HepG2 (cell line): ENCODE results near the gene ZSCAN31. TPM values are rescaled to one million over a fixed set of nuclear protein-coding genes. Genes with fewer than 3 reads are reported as not detected.

Experiments
- ATAC-seq: fragments of 200-7000 bp; cut with Tn5 transposase; 3 replicates; pipeline ENCODE4 v1.9.1; 2020; ENCODE audit warnings: mild to moderate bottlenecking, moderate library complexity
- BruUV-seq: library from RNA; stranded (reverse); fragments of 400-500 nt; replicated peaks from 2 replicates; lab custom pipeline; 2021; lab: Mats Ljungman, UMichigan
- CTCF ChIA-PET: fragments of 300-600 bp; formaldehyde crosslinking; extraction: SDS; loops from one replicate; lab custom pipeline; 2021; ENCODE audit warnings: low total read pairs, inconsistent platforms, low intra/inter-chr PET ratio; lab: Yijun Ruan, JAX
- POLR2A ChIA-PET: fragments of 350-600 bp; sonication (Branson Sonifier 250); formaldehyde crosslinking; loops from one replicate; lab custom pipeline; 2020; ENCODE audit warnings: antibody characterized with exemption, inconsistent platforms; lab: Yijun Ruan, JAX
- DNase-seq: peaks from one replicate; pipeline ENCODE4 v3.0.0-alpha.2; 2015; ENCODE audit warnings: low spot score
- FAIRE-seq: peaks from 3 replicates; lab custom pipeline; 2011; peaks lifted over from hg19 to GRCh38; lab: Jason Lieb, UNC
- H2AFZ ChIP-seq: one replicate; pipeline ENCODE4 v1.6.1; 2011; ENCODE audit warnings: low read length, inconsistent platforms
- H3K27ac ChIP-seq: fragments of 300-600 bp; 3 replicates; pipeline ENCODE4 v1.8.0; 2011; ENCODE audit warnings: mixed run types, mild to moderate bottlenecking, mixed read lengths, low read length, inconsistent platforms; ENCODE audit not compliant: insufficient read depth; ENCODE audit errors: extremely low read length
- H3K27me3 ChIP-seq, 2 experiments: fragments of 200-600 bp in 1 of 2; 2 replicates in 1 of 2; 3 replicates in 1 of 2; pipeline versions ENCODE4 v1.6.0 to v1.8.0; 2011; ENCODE audit warnings: low read length in 2 of 2, mild to moderate bottlenecking in 2 of 2, moderate library complexity in 2 of 2, inconsistent platforms in 1 of 2; ENCODE audit not compliant: insufficient read depth in 2 of 2, control insufficient read depth in 1 of 2
- H3K36me3 ChIP-seq, 2 experiments: fragments of 200-600 bp in 1 of 2; replicated peaks in 1 of 2; 2 replicates in 1 of 2; 3 replicates in 1 of 2; pipeline versions ENCODE4 v1.5.1 to v1.8.0; 2011; ENCODE audit warnings: low read length in 2 of 2, inconsistent platforms in 1 of 2; ENCODE audit not compliant: insufficient read depth in 2 of 2, control insufficient read depth in 1 of 2
- H3K4me1 ChIP-seq: 2 replicates; pipeline ENCODE4 v1.5.1; 2012; ENCODE audit warnings: low read length, inconsistent platforms; ENCODE audit not compliant: insufficient read depth
- H3K4me2 ChIP-seq: 2 replicates; pipeline ENCODE4 v1.6.0; 2011; ENCODE audit warnings: low read depth, low read length, inconsistent platforms
- H3K4me3 ChIP-seq, 3 experiments: fragments of 200-600 bp in 1 of 3; sonication (generic), shearing (Covaris generic) in 1 of 3; replicated peaks in 1 of 3; 2 replicates each; pipeline ENCODE4 v1.5.1; 2011 to 2016; ENCODE audit warnings: low read length in 3 of 3, inconsistent platforms in 2 of 3, low read depth in 2 of 3, mild to moderate bottlenecking in 2 of 3, control low read depth in 1 of 3, mixed read lengths in 1 of 3; ENCODE audit not compliant: insufficient read depth in 1 of 3
- H3K79me2 ChIP-seq: one replicate; pipeline ENCODE4 v1.6.1; 2011; ENCODE audit warnings: low read length, inconsistent platforms; ENCODE audit not compliant: insufficient read depth
- H3K9ac ChIP-seq: 2 replicates; pipeline ENCODE4 v1.6.0; 2011; ENCODE audit warnings: mild to moderate bottlenecking, low read depth, low read length, inconsistent platforms; ENCODE audit not compliant: insufficient read depth
- H3K9me3 ChIP-seq: 2 replicates; pipeline ENCODE4 v1.5.1; 2012; ENCODE audit warnings: mild to moderate bottlenecking, low read length
- H4K20me1 ChIP-seq: 2 replicates; pipeline ENCODE4 v1.6.0; 2011; ENCODE audit warnings: inconsistent platforms, mild to moderate bottlenecking, low read length, moderate library complexity; ENCODE audit not compliant: insufficient read depth
- DNMT3B ChIP-seq: conservative IDR thresholded peaks from 2 replicates; pipeline ENCODE4 v1.6.1; 2016; ENCODE audit warnings: missing biosample characterization, control low read depth
- KLF15 ChIP-seq: sonication (generic); formaldehyde crosslinking; IDR thresholded peaks from 2 replicates; pipeline ENCODE4 v1.8.1; 2023; ENCODE audit warnings: borderline replicate concordance, mild to moderate bottlenecking, inconsistent platforms, missing genetic modification reagents, mixed read lengths
- NONO ChIP-seq, 2 experiments: fragments of 450-650 bp in 1 of 2; sonication (generic) in 1 of 2; formaldehyde crosslinking in 1 of 2; IDR thresholded peaks in 1 of 2; conservative IDR thresholded peaks in 1 of 2; 2 replicates each; pipeline versions ENCODE4 v1.6.1 to v1.8.0; 2017 to 2022; ENCODE audit warnings: mild to moderate bottlenecking in 1 of 2, missing genetic modification reagents in 1 of 2, moderate library complexity in 1 of 2
- PHF5A ChIP-seq: IDR thresholded peaks from one replicate; pipeline ENCODE4 v1.6.1; 2018; ENCODE audit warnings: low read depth, missing genetic modification reagents; ENCODE audit not compliant: unreplicated experiment
- PPARG ChIP-seq: conservative IDR thresholded peaks from 2 replicates; pipeline ENCODE4 v1.6.1; 2016; ENCODE audit warnings: missing biosample characterization, missing genetic modification reagents
- ZNF33B ChIP-seq: sonication (generic); formaldehyde crosslinking; IDR thresholded peaks from 2 replicates; pipeline ENCODE4 v1.5.1; 2020; ENCODE audit warnings: mild to moderate bottlenecking, missing genetic modification reagents
- ZNF619 ChIP-seq: sonication (generic); formaldehyde crosslinking; IDR thresholded peaks from 2 replicates; pipeline ENCODE4 v1.4.0; 2020; ENCODE audit warnings: mild to moderate bottlenecking, missing genetic modification reagents
- ZNF660 ChIP-seq: sonication (generic); formaldehyde crosslinking; IDR thresholded peaks from 2 replicates; pipeline ENCODE4 v1.5.1; 2020; ENCODE audit warnings: mild to moderate bottlenecking, low read depth, missing genetic modification reagents, borderline replicate concordance
- ZNF766 ChIP-seq: sonication (generic); formaldehyde crosslinking; IDR thresholded peaks from 2 replicates; pipeline ENCODE4 v1.5.0; 2020; ENCODE audit warnings: missing genetic modification reagents, borderline replicate concordance
- WGBS: methylation state at CpG from one replicate; pipeline ENCODE4 v1.1.6; 2017; ENCODE audit warnings: low lambda C conversion rate; 5-methylcytosine and 5-hydroxymethylcytosine counted together
- in situ Hi-C: cut with HindIII; loops from 2 replicates; pipeline ENCODE4 v1.10.0; 2017; ENCODE audit warnings: low pct_unique_long_range_greater_than_20kb; ENCODE audit not compliant: extremely low pct_ligation_motif_present
- intact Hi-C: fragments of 100-400 bp; cut with micrococcal nuclease; formaldehyde crosslinking; loops from one replicate; pipeline ENCODE4 v1.10.0; 2022; ENCODE audit not compliant: unreplicated experiment
- polyA plus RNA-seq, 8 experiments: library from polyadenylated mRNA; depleted of rRNA in 3 of 8; stranded (reverse) in 7 of 8; unstranded in 1 of 8; fragments of >200 nt; fragmentation: Illumina TruSeq in 4 of 8; extraction: Trizol in 4 of 8; gene quantifications; 2 replicates each; pipeline versions ENCODE4 v1.2.1 to v1.2.3, GENCODE V29; 2011 to 2016; ENCODE audit warnings: low read depth in 4 of 8, missing spikeins in 1 of 8, mixed read lengths in 1 of 8; ENCODE audit not compliant: insufficient read depth in 1 of 8
- total RNA-seq, 5 experiments: library from RNA; depleted of rRNA; stranded (reverse); fragments of >200 nt; fragmentation: Illumina TruSeq; extraction: Trizol; gene quantifications; 2 replicates each; pipeline ENCODE4 v1.2.3, GENCODE V29; 2016; ENCODE audit warnings: low read depth in 1 of 5
- TF ChIP-seq, protein P1 (sequence below): sonication (generic); formaldehyde crosslinking; IDR thresholded peaks from 2 replicates; pipeline ENCODE4 v1.8.1; 2023; ENCODE audit warnings: mild to moderate bottlenecking, missing genetic modification reagents
- TF ChIP-seq, protein P2 (sequence below): sonication (generic); formaldehyde crosslinking; IDR thresholded peaks from 2 replicates; pipeline ENCODE4 v1.8.1; 2023; ENCODE audit warnings: mild to moderate bottlenecking, missing genetic modification reagents, borderline replicate concordance
- TF ChIP-seq, protein P3 (sequence below): sonication (generic); formaldehyde crosslinking; IDR thresholded peaks from 2 replicates; pipeline ENCODE4 v1.5.1; 2020; ENCODE audit warnings: missing genetic modification reagents, mild to moderate bottlenecking, borderline replicate concordance
- TF ChIP-seq, protein P4 (sequence below): sonication (generic); formaldehyde crosslinking; IDR thresholded peaks from 2 replicates; pipeline ENCODE4 v1.5.1; 2020; ENCODE audit warnings: missing genetic modification reagents, mild to moderate bottlenecking, borderline replicate concordance

Gene ZSCAN31
- total and polyA plus RNA-seq, 2 of the 13 experiments (the other 11 are each of a cell fraction or from before 2014, with no cell fraction given) = 5.3 to 6.2 TPM

DNA sequence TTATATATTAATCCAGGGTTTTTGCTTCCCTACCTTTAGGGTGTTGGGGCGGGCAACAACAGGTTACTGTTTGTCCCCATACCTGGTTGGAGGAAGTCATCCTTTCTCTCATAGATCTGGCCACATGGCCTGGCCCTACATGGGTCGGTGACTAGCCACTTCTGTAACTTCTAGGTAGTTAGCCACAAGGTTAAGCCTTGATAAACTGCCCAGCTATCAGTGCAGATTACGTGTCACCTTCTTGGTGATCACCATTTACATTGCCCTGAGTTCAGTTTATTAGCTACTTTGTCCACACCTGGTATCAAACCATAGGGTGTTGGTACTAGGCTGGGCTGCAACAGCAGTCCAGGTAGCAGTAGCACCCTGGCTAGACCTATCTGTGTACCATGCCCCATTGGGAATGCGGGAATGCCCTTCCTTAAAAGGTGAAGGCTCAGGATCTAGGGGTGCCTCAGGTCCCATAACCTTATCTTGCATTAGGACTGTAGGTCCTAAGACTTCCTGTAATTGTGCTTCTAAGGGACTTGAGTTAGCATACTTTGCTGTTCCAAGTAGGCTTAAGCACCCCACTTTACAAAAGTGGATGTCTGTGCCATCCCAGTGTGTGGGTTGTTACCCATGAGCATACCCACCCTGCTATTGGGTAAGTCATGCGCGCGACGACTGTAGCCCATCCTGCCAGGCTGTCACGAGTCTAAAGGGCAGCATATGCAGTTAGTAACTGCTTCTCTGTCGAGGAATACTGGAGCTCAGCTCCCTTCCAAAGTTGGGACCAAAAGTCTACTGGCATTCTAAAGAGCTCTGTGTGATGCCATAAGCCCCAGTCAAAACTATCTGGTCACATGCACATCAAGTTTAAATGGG, 19.0 kb upstream of the ZSCAN31 start:
- no peak overlapping the region for H2AFZ ChIP-seq
- ATAC-seq (peak; percentile 7), FAIRE-seq (no peak), DNase-seq (no peak)
- no peaks in the 10 kb centered on the region for H3K36me3 ChIP-seq
- in situ Hi-C loops = loop anchor here (5.0 kb wide), 1 partner anchor 223 kb away; no protein-coding TSS in a partner anchor
- no peaks in the 10 kb centered on the region for H3K9me3 ChIP-seq
- intact Hi-C loops = no loop called here
- WGBS = 92% methylated on average over 7 of the region's 10 CpGs
- BruUV-seq = no TSS peak
- peak overlapping the region in 2 of 3 experiments; percentile 77 to 82; a peak in 3 of 6 replicates for H3K4me3 ChIP-seq
- ChIA-PET POLR2A (interaction anchor here (1.0 to 3.8 kb wide), 15 partner anchors 19 to 232 kb away, joined by 3 to 35 read pairs (median 9); partner anchors contain the start of genes PGBD1, ZKSCAN4, ZKSCAN8 and ZSCAN16), CTCF (interaction anchor here (0.9 to 1.6 kb wide), 2 partner anchors 221 to 250 kb away, joined by 5 to 13 read pairs; no protein-coding TSS in a partner anchor)
- no peaks in the 10 kb centered on the region for H4K20me1 ChIP-seq
- H3K27me3 ChIP-seq = no peaks in the 10 kb centered on the region; a peak in 1 of 5 replicates
- H3K27ac ChIP-seq = peak overlapping the region; percentile 75
- H3K9ac ChIP-seq = no peak overlapping the region
- H3K4me2 ChIP-seq = peak overlapping the region; percentile 80
- peaks cover 40% of the 10 kb centered on the region for H3K4me1 ChIP-seq
- peaks cover 26% of the 10 kb centered on the region for H3K79me2 ChIP-seq
- TF ChIP-seq ZNF33B (CRISPR knock-in tag) = no peak
- TF ChIP-seq ZNF660 (CRISPR knock-in tag) = no peak
- no peak for TF ChIP-seq PPARG (CRISPR knock-in tag)
- TF ChIP-seq ZNF619 = no peak
- TF ChIP-seq, protein P1, sequence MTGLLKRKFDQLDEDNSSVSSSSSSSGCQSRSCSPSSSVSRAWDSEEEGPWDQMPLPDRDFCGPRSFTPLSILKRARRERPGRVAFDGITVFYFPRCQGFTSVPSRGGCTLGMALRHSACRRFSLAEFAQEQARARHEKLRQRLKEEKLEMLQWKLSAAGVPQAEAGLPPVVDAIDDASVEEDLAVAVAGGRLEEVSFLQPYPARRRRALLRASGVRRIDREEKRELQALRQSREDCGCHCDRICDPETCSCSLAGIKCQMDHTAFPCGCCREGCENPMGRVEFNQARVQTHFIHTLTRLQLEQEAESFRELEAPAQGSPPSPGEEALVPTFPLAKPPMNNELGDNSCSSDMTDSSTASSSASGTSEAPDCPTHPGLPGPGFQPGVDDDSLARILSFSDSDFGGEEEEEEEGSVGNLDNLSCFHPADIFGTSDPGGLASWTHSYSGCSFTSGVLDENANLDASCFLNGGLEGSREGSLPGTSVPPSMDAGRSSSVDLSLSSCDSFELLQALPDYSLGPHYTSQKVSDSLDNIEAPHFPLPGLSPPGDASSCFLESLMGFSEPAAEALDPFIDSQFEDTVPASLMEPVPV = no peak
- TF ChIP-seq, protein P2, sequence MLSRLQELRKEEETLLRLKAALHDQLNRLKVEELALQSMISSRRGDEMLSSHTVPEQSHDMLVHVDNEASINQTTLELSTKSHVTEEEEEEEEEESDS (CRISPR knock-in tag) = no peak
- TF ChIP-seq ZNF766 (CRISPR knock-in tag) = 0 out of 2 replicates have a peak, but pooled peaks have one; percentile 42
- TF ChIP-seq, protein P3, sequence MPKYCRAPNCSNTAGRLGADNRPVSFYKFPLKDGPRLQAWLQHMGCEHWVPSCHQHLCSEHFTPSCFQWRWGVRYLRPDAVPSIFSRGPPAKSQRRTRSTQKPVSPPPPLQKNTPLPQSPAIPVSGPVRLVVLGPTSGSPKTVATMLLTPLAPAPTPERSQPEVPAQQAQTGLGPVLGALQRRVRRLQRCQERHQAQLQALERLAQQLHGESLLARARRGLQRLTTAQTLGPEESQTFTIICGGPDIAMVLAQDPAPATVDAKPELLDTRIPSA (CRISPR knock-in tag) = 0 out of 2 replicates have a peak, but pooled peaks have one; percentile 67
- no peak for TF ChIP-seq DNMT3B
- TF ChIP-seq KLF15 = no peak
- TF ChIP-seq, protein P4, sequence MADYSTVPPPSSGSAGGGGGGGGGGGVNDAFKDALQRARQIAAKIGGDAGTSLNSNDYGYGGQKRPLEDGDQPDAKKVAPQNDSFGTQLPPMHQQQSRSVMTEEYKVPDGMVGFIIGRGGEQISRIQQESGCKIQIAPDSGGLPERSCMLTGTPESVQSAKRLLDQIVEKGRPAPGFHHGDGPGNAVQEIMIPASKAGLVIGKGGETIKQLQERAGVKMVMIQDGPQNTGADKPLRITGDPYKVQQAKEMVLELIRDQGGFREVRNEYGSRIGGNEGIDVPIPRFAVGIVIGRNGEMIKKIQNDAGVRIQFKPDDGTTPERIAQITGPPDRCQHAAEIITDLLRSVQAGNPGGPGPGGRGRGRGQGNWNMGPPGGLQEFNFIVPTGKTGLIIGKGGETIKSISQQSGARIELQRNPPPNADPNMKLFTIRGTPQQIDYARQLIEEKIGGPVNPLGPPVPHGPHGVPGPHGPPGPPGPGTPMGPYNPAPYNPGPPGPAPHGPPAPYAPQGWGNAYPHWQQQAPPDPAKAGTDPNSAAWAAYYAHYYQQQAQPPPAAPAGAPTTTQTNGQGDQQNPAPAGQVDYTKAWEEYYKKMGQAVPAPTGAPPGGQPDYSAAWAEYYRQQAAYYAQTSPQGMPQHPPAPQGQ (CRISPR knock-in tag) = no peak
- no peak for TF ChIP-seq PHF5A
- no peak for TF ChIP-seq NONO (IDR thresholded peaks at IDR 0.05)
- TF ChIP-seq NONO (CRISPR knock-in tag; conservative IDR thresholded peaks at IDR 0.05) = 0 out of 2 replicates have a peak, but pooled peaks have one; percentile 9
